Rectal smooth muscle tissue (tissue), 1 donor: ENCODE data around the gene FOXN3.

Experiments used
- H3K27ac ChIP-seq: one replicate; pipeline ENCODE4 v1.7.0; 2013; ENCODE audit warnings: low read depth, low read length, inconsistent platforms
- H3K27me3 ChIP-seq: one replicate; pipeline ENCODE4 v1.7.0; 2013; ENCODE audit warnings: low read length; ENCODE audit not compliant: control insufficient read depth, insufficient read depth
- H3K36me3 ChIP-seq: one replicate; pipeline ENCODE4 v1.7.0; 2013; ENCODE audit warnings: low read length; ENCODE audit not compliant: control insufficient read depth, insufficient read depth
- H3K4me1 ChIP-seq: one replicate; pipeline ENCODE4 v1.7.0; 2013; ENCODE audit warnings: low read length; ENCODE audit not compliant: control insufficient read depth, insufficient read depth
- H3K4me3 ChIP-seq: one replicate; pipeline ENCODE4 v1.7.0; 2013; ENCODE audit warnings: low read length
- H3K9ac ChIP-seq: one replicate; pipeline ENCODE4 v1.7.0; 2013; ENCODE audit warnings: low read length

Gene FOXN3

GRCh38 chr14:89417091-89417464 lies at the start of gene FOXN3:
FOXN3 (minus strand) TSS chr14:89417233; CDS start chr14:89412476, 4,757 bp downstream.
- Histone ChIP-seq H3K9ac (peak within 1 kb of the TSS; percentile 88), H3K27me3 (no peaks in the 10 kb centered on the region), H3K4me1 (peaks cover 7% of the 10 kb centered on the region), H3K4me3 (peak within 1 kb of the TSS; percentile 90), H3K27ac (peak within 1 kb of the TSS; percentile 98), H3K36me3 (peaks cover 2% of the 10 kb centered on the region)

GRCh38 chr14:89466484-89466883 lies 49.5 kb upstream of the FOXN3 start:
- no peaks in the 10 kb centered on the region for H3K27me3 ChIP-seq

GRCh38 chr14:89465876-89466275 lies 48.8 kb upstream of the FOXN3 start:
- Histone ChIP-seq H3K4me3 (no peak overlapping the region), H3K27me3 (no peaks in the 10 kb centered on the region), H3K9ac (no peak overlapping the region), H3K4me1 (no peaks in the 10 kb centered on the region), H3K36me3 (no peaks in the 10 kb centered on the region), H3K27ac (no peak overlapping the region)

More at GRCh38 chr14:89466484-89466883, 49.5 kb upstream of the FOXN3 start:
- Histone ChIP-seq H3K27ac (no peak overlapping the region), H3K36me3 (no peaks in the 10 kb centered on the region), H3K4me1 (no peaks in the 10 kb centered on the region), H3K9ac (no peak overlapping the region), H3K4me3 (no peak overlapping the region)

- no peaks in the 10 kb centered on the region for H3K4me1 ChIP-seq
- H3K36me3 ChIP-seq = no peaks in the 10 kb centered on the region
- no peak overlapping the region for H3K4me3 ChIP-seq
- H3K27ac ChIP-seq = no peak overlapping the region
- H3K9ac ChIP-seq = no peak overlapping the region
- H3K27me3 ChIP-seq = no peaks in the 10 kb centered on the region
Measured at GRCh38 chr14:89461256-89461655, 44.2 kb upstream of the FOXN3 start.

GRCh38 chr14:89458713-89459420 lies 41.8 kb upstream of the FOXN3 start:
- H3K4me3 ChIP-seq = no peak overlapping the region
- H3K9ac ChIP-seq = no peak overlapping the region
- H3K36me3 ChIP-seq = no peaks in the 10 kb centered on the region
- H3K4me1 ChIP-seq = no peaks in the 10 kb centered on the region
- no peaks in the 10 kb centered on the region for H3K27me3 ChIP-seq
- H3K27ac ChIP-seq = no peak overlapping the region

- Histone ChIP-seq H3K36me3 (no peaks in the 10 kb centered on the region), H3K27ac (no peak overlapping the region), H3K4me1 (no peaks in the 10 kb centered on the region), H3K27me3 (no peaks in the 10 kb centered on the region), H3K4me3 (no peak overlapping the region), H3K9ac (no peak overlapping the region)
Measured at GRCh38 chr14:89457007-89457406, 40.0 kb upstream of the FOXN3 start.

- Histone ChIP-seq H3K4me1 (no peaks in the 10 kb centered on the region), H3K36me3 (no peaks in the 10 kb centered on the region), H3K27ac (no peak overlapping the region), H3K9ac (no peak overlapping the region), H3K4me3 (no peak overlapping the region), H3K27me3 (no peaks in the 10 kb centered on the region)
Measured at GRCh38 chr14:89455412-89455811, 38.4 kb upstream of the FOXN3 start.

GRCh38 chr14:89454996-89455395 lies 38.0 kb upstream of the FOXN3 start:
- H3K27me3 ChIP-seq = no peaks in the 10 kb centered on the region
- no peaks in the 10 kb centered on the region for H3K4me1 ChIP-seq
- H3K36me3 ChIP-seq = no peaks in the 10 kb centered on the region
- H3K27ac ChIP-seq = no peak overlapping the region
- no peak overlapping the region for H3K4me3 ChIP-seq
- no peak overlapping the region for H3K9ac ChIP-seq

- H3K4me3 ChIP-seq = no peak overlapping the region
- no peaks in the 10 kb centered on the region for H3K36me3 ChIP-seq
- H3K27me3 ChIP-seq = no peaks in the 10 kb centered on the region
- no peak overlapping the region for H3K9ac ChIP-seq
- H3K27ac ChIP-seq = no peak overlapping the region
- no peaks in the 10 kb centered on the region for H3K4me1 ChIP-seq
Measured at GRCh38 chr14:89452281-89452680, 35.2 kb upstream of the FOXN3 start.

- Histone ChIP-seq H3K9ac (no peak overlapping the region), H3K27me3 (no peaks in the 10 kb centered on the region), H3K4me1 (no peaks in the 10 kb centered on the region), H3K27ac (no peak overlapping the region), H3K36me3 (no peaks in the 10 kb centered on the region), H3K4me3 (no peak overlapping the region)
Measured at GRCh38 chr14:89451229-89451628, 34.2 kb upstream of the FOXN3 start.

GRCh38 chr14:89447182-89447944 lies 30.3 kb upstream of the FOXN3 start:
- Histone ChIP-seq H3K27ac (no peak overlapping the region), H3K27me3 (no peaks in the 10 kb centered on the region), H3K9ac (no peak overlapping the region), H3K4me3 (no peak overlapping the region), H3K4me1 (no peaks in the 10 kb centered on the region), H3K36me3 (no peaks in the 10 kb centered on the region)

- no peaks in the 10 kb centered on the region for H3K4me1 ChIP-seq
- H3K36me3 ChIP-seq = no peaks in the 10 kb centered on the region
- no peak overlapping the region for H3K9ac ChIP-seq
- no peak overlapping the region for H3K27ac ChIP-seq
- H3K4me3 ChIP-seq = no peak overlapping the region
- no peaks in the 10 kb centered on the region for H3K27me3 ChIP-seq
Measured at GRCh38 chr14:89445273-89445973, 28.4 kb upstream of the FOXN3 start.
